Fibroblast of villous mesenchyme (primary cell): ENCODE data around the gene MUC13. TPM values are rescaled to one million over a fixed set of nuclear protein-coding genes. Genes with fewer than 3 reads are reported as not detected.
"Not testable (repeated sequence)": the region's sequence is repeated elsewhere in the genome, so short reads cannot be mapped to it uniquely, and the experiment has no call there.

Experiments used
- DNase-seq: peaks from one replicate; pipeline ENCODE4 v3.0.0-alpha.2; 2010; ENCODE audit warnings: low read depth
- H3K4me3 ChIP-seq: 2 replicates; pipeline ENCODE4 v1.5.1; 2011; ENCODE audit warnings: low read depth, mild to moderate bottlenecking, low read length
- CTCF ChIP-seq: IDR thresholded peaks from 2 replicates; pipeline ENCODE4 v1.5.1; 2012; ENCODE audit warnings: low read depth, mild to moderate bottlenecking, low read length; ENCODE audit not compliant: insufficient read depth
- total RNA-seq: library from RNA; depleted of rRNA; stranded (reverse); fragments of >200 nt; gene quantifications from 2 replicates; pipeline ENCODE4 v1.2.3, GENCODE V29; 2012

MUC13 gene
- total RNA-seq, 1 donor, result not detected

DNA sequence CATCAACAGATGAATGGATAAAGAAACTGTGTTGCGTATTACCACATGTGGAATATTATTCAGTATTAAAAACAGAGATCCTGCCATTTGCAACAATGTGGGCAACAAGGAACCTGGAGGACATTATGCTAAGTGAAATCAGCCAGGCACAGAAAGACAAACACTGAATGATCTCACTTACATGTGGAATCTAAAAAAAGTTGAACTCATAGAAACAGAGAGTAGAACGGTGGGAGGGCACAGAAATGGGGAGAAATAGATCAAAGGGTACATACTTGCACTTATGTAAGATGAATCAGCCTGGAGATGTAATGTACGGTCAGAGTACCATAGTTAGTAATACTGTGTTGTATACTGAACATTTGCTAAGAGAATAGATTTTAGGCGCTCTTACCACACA, 29.8 kb upstream of the MUC13 start:
- no peak for TF ChIP-seq CTCF
- no peak for DNase-seq
- H3K4me3 ChIP-seq, result no peak overlapping the region

- TF ChIP-seq CTCF, result no peak
- no peak overlapping the region for H3K4me3 ChIP-seq
- no peak for DNase-seq
Measured at GRCh38 chr3:124963755-124964154, 29.2 kb upstream of the MUC13 start.

- no peak for DNase-seq
- no peak for TF ChIP-seq CTCF
Measured at GRCh38 chr3:124962403-124962940, 27.9 kb upstream of the MUC13 start.

DNA sequence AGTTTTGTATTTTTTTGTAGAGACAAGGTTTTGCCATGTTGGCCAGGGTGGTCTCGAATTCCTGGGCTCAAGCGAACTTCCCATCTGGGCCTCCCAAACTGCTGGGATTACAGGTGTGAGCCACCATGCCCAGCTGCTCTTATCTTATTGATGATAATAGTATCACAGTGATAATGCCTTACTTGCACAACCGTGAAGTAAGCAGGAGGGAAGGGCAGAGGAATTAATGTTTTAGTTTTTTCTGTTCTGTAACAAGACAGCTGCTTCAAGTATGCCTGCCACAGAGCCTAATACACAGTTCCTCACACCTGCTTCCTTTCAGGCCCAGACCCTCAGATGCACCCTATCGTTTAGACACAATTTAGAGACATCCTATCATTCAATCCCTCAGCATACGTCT, 26.1 kb upstream of the MUC13 start:
- TF ChIP-seq CTCF, result no peak
- no peak overlapping the region for H3K4me3 ChIP-seq
- DNase-seq, result no peak

More at GRCh38 chr3:124962403-124962940, 27.9 kb upstream of the MUC13 start:
- H3K4me3 ChIP-seq, result no peak overlapping the region

DNA sequence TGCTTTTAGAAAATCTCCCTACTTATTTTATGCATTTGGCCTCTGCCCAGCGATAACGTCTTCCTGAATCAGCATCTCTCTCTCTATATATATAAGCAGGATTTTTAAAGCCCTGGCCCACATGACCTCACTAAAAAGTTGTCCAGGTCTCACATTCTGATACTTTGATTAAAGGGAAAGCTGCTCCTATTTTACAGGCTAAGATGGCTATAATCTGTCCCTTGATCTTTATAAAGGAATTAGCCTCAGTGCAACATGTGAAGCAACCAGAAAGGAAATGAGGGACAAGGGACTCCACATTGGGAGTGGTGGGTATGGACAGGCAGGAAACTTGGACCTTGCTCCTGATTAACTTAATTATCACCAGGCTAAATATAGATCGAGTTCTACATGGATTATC, 25.6 kb upstream of the MUC13 start:
- no peak for DNase-seq
- no peak overlapping the region for H3K4me3 ChIP-seq
- no peak for TF ChIP-seq CTCF

- not testable (repeated sequence) for H3K4me3 ChIP-seq, DNase-seq
Measured at GRCh38 chr3:124957951-124958350, 23.4 kb upstream of the MUC13 start.

GRCh38 chr3:124952282-124952855, 17.8 kb upstream of the MUC13 start:
- no peak for TF ChIP-seq CTCF
- no peak overlapping the region for H3K4me3 ChIP-seq
- no peak for DNase-seq
